Endothelial cell of umbilical vein (primary cell): ENCODE results near the gene VWCE. TPM values are rescaled to one million over a fixed set of nuclear protein-coding genes. Genes with fewer than 3 reads are reported as not detected.

Experiments used
- BruUV-seq: library from RNA; stranded (reverse); fragments of 400-500 nt; replicated peaks from 2 replicates; lab custom pipeline; 2021; lab: Mats Ljungman, UMichigan
- CTCF ChIA-PET: fragments of 300-600, 350-600 bp; sonication (Branson Sonifier 250); formaldehyde crosslinking; loops from one replicate; lab custom pipeline; 2021; ENCODE audit warnings: antibody characterized with exemption, inconsistent platforms; lab: Charles Lee
- POLR2A ChIA-PET: fragments of 300-600, 350-600 bp; sonication (Branson Sonifier 250); formaldehyde crosslinking; loops from one replicate; lab custom pipeline; 2021; ENCODE audit warnings: antibody characterized with exemption, inconsistent platforms; lab: Charles Lee
- DNase-seq: peaks from one replicate; pipeline ENCODE4 v3.0.0-alpha.2; 2011; ENCODE audit warnings: low read depth, low spot score
- FAIRE-seq: peaks from 2 replicates; lab custom pipeline; 2011; peaks lifted over from hg19 to GRCh38; lab: Jason Lieb, UNC
- H2AFZ ChIP-seq: 2 replicates; pipeline ENCODE4 v1.6.0; 2012; ENCODE audit warnings: low read depth, low read length, control low read depth, inconsistent platforms
- H3K27ac ChIP-seq: 2 replicates; pipeline ENCODE4 v1.5.1; 2011; ENCODE audit warnings: low read depth, mild to moderate bottlenecking, control low read depth, low read length, moderate library complexity; ENCODE audit not compliant: insufficient read depth
- H3K27me3 ChIP-seq, 2 experiments: 2 replicates each; pipeline versions ENCODE4 v1.6.0 to v1.6.1; 2011; ENCODE audit warnings: low read length in 2 of 2, mixed read lengths in 1 of 2; ENCODE audit not compliant: control insufficient read depth in 2 of 2, insufficient read depth in 2 of 2
- H3K36me3 ChIP-seq, 2 experiments: 2 replicates in 1 of 2; 3 replicates in 1 of 2; pipeline ENCODE4 v1.5.1; 2011; ENCODE audit warnings: low read length in 2 of 2, mild to moderate bottlenecking in 1 of 2, moderate library complexity in 1 of 2; ENCODE audit not compliant: control insufficient read depth in 2 of 2, insufficient read depth in 2 of 2; ENCODE audit errors: extremely low read depth in 1 of 2
- H3K4me1 ChIP-seq: 3 replicates; pipeline ENCODE4 v1.5.1; 2011; ENCODE audit warnings: mild to moderate bottlenecking, low read length; ENCODE audit not compliant: control insufficient read depth, insufficient read depth; ENCODE audit errors: extremely low read depth
- H3K4me2 ChIP-seq: 2 replicates; pipeline ENCODE4 v1.6.1; 2011; ENCODE audit warnings: low read length, control low read depth, mixed read lengths; ENCODE audit not compliant: insufficient read depth
- H3K4me3 ChIP-seq, 3 experiments: fragments of 200-600 bp in 1 of 3; sonication (generic), shearing (Covaris generic) in 1 of 3; replicated peaks in 1 of 3; 2 replicates each; pipeline ENCODE4 v1.5.1; 2011 to 2016; ENCODE audit warnings: control low read depth in 3 of 3, low read length in 3 of 3, mild to moderate bottlenecking in 2 of 3, inconsistent platforms in 1 of 3, low read depth in 1 of 3, moderate library complexity in 1 of 3; ENCODE audit not compliant: insufficient read depth in 1 of 3
- H3K79me2 ChIP-seq: 2 replicates; pipeline ENCODE4 v1.6.0; 2012; ENCODE audit warnings: low read length, inconsistent platforms; ENCODE audit not compliant: control insufficient read depth, insufficient read depth
- H3K9ac ChIP-seq: replicated peaks from 2 replicates; pipeline ENCODE3; 2011; ENCODE audit warnings: low read length, control low read depth; ENCODE audit not compliant: insufficient read depth; ENCODE audit errors: extremely low read depth
- H3K9me1 ChIP-seq: replicated peaks from 3 replicates; pipeline ENCODE4 v1.6.0; 2011; ENCODE audit warnings: mild to moderate bottlenecking, low read length; ENCODE audit not compliant: control insufficient read depth, insufficient read depth; ENCODE audit errors: extremely low read depth
- H3K9me3 ChIP-seq: replicated peaks from 2 replicates; pipeline ENCODE4 v1.5.1; 2012; ENCODE audit warnings: low read length, inconsistent platforms; ENCODE audit not compliant: control insufficient read depth, insufficient read depth
- H4K20me1 ChIP-seq: replicated peaks from 2 replicates; pipeline ENCODE3; 2011; ENCODE audit warnings: mild to moderate bottlenecking, low read length; ENCODE audit not compliant: control insufficient read depth, insufficient read depth; ENCODE audit errors: extremely low read depth
- EZH2 ChIP-seq: IDR thresholded peaks from 2 replicates; pipeline ENCODE4 v1.6.1; 2012; ENCODE audit warnings: borderline replicate concordance, low read depth, mild to moderate bottlenecking, moderate library complexity, low read length, inconsistent platforms; ENCODE audit not compliant: severe bottlenecking
- FOS ChIP-seq: IDR thresholded peaks from 2 replicates; pipeline ENCODE4 v1.6.1; 2011; ENCODE audit warnings: mild to moderate bottlenecking, low read length, moderate library complexity, borderline replicate concordance; ENCODE audit not compliant: insufficient read depth
- GATA2 ChIP-seq: IDR thresholded peaks from 2 replicates; pipeline ENCODE4 v1.7.0; 2011; ENCODE audit warnings: low read depth, mild to moderate bottlenecking, moderate library complexity, mixed read lengths, low read length; ENCODE audit not compliant: insufficient read length, insufficient read depth
- JUN ChIP-seq: IDR thresholded peaks from 2 replicates; pipeline ENCODE4 v1.6.1; 2011; ENCODE audit warnings: borderline replicate concordance, low read depth; ENCODE audit not compliant: insufficient read length, insufficient read depth
- MYC ChIP-seq: IDR thresholded peaks from one replicate; pipeline ENCODE4 v1.6.1; 2011; ENCODE audit warnings: mild to moderate bottlenecking, low read depth, low read length
- POLR2A ChIP-seq: IDR thresholded peaks from 2 replicates; pipeline ENCODE4 v1.6.1; 2012; ENCODE audit warnings: low read depth, mild to moderate bottlenecking, control low read depth, low read length
- POLR2AphosphoS5 ChIP-seq: IDR thresholded peaks from 2 replicates; pipeline ENCODE4 v1.6.1; 2012; ENCODE audit warnings: low read depth, mild to moderate bottlenecking, control low read depth, low read length, moderate library complexity; ENCODE audit not compliant: insufficient read depth
- dilution Hi-C: fragments of 300-500 bp; cut with MboI; formaldehyde crosslinking; loops from one replicate; pipeline ENCODE4 v1.15.0; 2019; ENCODE audit warnings: low sequenced_read_pairs; ENCODE audit not compliant: extremely low pct_ligation_motif_present
- intact Hi-C: fragments of 100-400 bp; cut with micrococcal nuclease; formaldehyde crosslinking; loops from one replicate; pipeline ENCODE4 v1.10.0; 2022
- polyA plus RNA-seq, 4 experiments: library from polyadenylated mRNA; depleted of rRNA in 3 of 4; stranded (reverse) in 3 of 4; unstranded in 1 of 4; fragments of >200 nt; gene quantifications; 2 replicates each; pipeline versions ENCODE4 v1.2.1 to v1.2.3, GENCODE V29; 2011 to 2012; ENCODE audit warnings: missing spikeins in 1 of 4
- total RNA-seq: library from RNA; stranded (reverse); gene quantifications from 2 replicates; pipeline ENCODE4 v1.2.3, GENCODE V29; 2021
- TF ChIP-seq, protein P1 (sequence below): IDR thresholded peaks from 2 replicates; pipeline ENCODE4 v1.6.1; 2011; ENCODE audit not compliant: insufficient read depth, insufficient read length
- TF ChIP-seq, protein P2 (sequence below), 2 donors: IDR thresholded peaks; 1 replicate in 1 of 2; 2 replicates in 1 of 2; pipeline ENCODE4 v1.5.1; 2011; ENCODE audit warnings: low read length in 2 of 2, mild to moderate bottlenecking in 2 of 2, moderate library complexity in 2 of 2, control low read depth in 1 of 2, inconsistent platforms in 1 of 2, low read depth in 1 of 2; ENCODE audit not compliant: insufficient read depth in 1 of 2; ENCODE audit errors: extremely low read depth in 1 of 2

VWCE gene
- total and polyA plus RNA-seq, 2 donors (not counting 3 experiments of a cell fraction or from before 2014, with no cell fraction given), result 6.5 to 14.4 TPM

DNA sequence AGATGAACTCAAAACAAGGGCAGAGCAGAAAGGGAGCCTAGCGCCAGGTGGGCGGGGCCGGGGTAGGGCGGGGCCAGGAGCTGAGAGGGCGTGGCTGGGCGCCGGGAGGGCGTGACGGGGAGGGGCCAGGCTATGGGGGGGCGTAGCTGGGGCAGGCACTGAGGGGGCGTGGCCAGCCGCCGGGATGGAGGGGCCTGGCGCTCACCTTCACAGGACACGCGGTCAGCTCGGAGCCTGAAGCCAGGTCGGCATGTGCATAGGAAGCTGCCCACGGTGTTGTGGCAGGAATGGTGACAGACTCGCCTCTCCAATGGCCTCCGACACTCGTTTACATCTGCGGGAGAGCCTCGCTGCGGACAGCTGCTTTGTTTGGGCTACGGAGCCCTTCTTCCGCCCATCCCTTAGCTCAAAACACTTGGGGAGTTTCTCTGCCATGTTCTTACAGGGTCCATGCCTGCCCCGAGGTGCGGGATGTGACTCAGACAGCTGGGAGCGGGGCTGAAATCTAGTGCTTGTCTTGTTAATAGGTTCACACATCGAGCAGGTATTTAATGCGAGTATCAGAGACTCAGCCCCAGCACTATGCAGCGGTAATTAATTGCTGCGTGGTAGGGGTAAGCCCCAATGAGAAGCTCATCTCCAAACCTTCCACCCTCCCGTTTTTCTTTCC lies 13.4 kb downstream of the VWCE start:
- H3K4me2 ChIP-seq, result no peak overlapping the region
- intact Hi-C loops, result loop anchor here (1.0 kb wide), 1 partner anchor 27 kb away; no protein-coding TSS in a partner anchor

More for the DNA sequence above, 13.4 kb downstream of the VWCE start:
- H3K27me3 ChIP-seq, result peaks cover 0 to 3% of the 10 kb centered on the region in 2 experiments
- TF ChIP-seq, protein P1, sequence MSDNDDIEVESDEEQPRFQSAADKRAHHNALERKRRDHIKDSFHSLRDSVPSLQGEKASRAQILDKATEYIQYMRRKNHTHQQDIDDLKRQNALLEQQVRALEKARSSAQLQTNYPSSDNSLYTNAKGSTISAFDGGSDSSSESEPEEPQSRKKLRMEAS, result no peak
- TF ChIP-seq POLR2A (no peak), FOS (no peak), GATA2 (no peak), POLR2AphosphoS5 (no peak), MYC (no peak), JUN (no peak), EZH2 (no peak)
- TF ChIP-seq, protein P2, sequence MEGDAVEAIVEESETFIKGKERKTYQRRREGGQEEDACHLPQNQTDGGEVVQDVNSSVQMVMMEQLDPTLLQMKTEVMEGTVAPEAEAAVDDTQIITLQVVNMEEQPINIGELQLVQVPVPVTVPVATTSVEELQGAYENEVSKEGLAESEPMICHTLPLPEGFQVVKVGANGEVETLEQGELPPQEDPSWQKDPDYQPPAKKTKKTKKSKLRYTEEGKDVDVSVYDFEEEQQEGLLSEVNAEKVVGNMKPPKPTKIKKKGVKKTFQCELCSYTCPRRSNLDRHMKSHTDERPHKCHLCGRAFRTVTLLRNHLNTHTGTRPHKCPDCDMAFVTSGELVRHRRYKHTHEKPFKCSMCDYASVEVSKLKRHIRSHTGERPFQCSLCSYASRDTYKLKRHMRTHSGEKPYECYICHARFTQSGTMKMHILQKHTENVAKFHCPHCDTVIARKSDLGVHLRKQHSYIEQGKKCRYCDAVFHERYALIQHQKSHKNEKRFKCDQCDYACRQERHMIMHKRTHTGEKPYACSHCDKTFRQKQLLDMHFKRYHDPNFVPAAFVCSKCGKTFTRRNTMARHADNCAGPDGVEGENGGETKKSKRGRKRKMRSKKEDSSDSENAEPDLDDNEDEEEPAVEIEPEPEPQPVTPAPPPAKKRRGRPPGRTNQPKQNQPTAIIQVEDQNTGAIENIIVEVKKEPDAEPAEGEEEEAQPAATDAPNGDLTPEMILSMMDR (IDR thresholded peaks at IDR 0.05; ENCODE audit: extremely low read depth in 1 of 2, insufficient read depth in 1 of 2, low read depth in 1 of 2, low read length in 2 of 2), result no peak
- BruUV-seq, result no TSS peak
- POLR2A ChIA-PET, result interaction anchor here (0.5 kb wide), 1 partner anchor 392 kb away, joined by 4 read pairs; no protein-coding TSS in a partner anchor
- H3K9ac ChIP-seq, result no peak overlapping the region
- H3K9me1 ChIP-seq, result no peaks in the 10 kb centered on the region
- no peaks in the 10 kb centered on the region for H3K79me2 ChIP-seq
- dilution Hi-C loops, result no loop called here
- H3K27ac ChIP-seq, result no peak overlapping the region
- CTCF ChIA-PET, result interaction anchor here (1.0 to 1.1 kb wide), 2 partner anchors 13 to 17 kb away, joined by 3 to 5 read pairs; partner anchors contain the start of gene VWCE
- no peaks in the 10 kb centered on the region for H4K20me1 ChIP-seq
- no peaks in the 10 kb centered on the region for H3K9me3 ChIP-seq
- no peaks in the 10 kb centered on the region for H3K4me1 ChIP-seq
- FAIRE-seq (peak; percentile 67), DNase-seq (peak; percentile 46)
- no peaks in the 10 kb centered on the region for H3K36me3 ChIP-seq
- peak overlapping the region; percentile 67 for H2AFZ ChIP-seq
- H3K4me3 ChIP-seq, result no peak overlapping the region
